K562 (cell line): ENCODE measurements around the gene BHLHE40. TPM values are rescaled to one million over a fixed set of nuclear protein-coding genes. Genes with fewer than 3 reads are reported as not detected.

Experiments used
- ATAC-seq: fragments of 200-7000 bp; cut with Tn5 transposase; 3 replicates; pipeline ENCODE4 v1.9.1; 2020; ENCODE audit warnings: moderate library complexity
- Bru-seq: library from RNA; stranded (reverse); fragments of 400-500 nt; gene quantifications from one replicate; lab custom pipeline; 2021; lab: Mats Ljungman, UMichigan
- BruChase-seq, 2 experiments: library from RNA; stranded (reverse); fragments of 400-500 nt; gene quantifications; one replicate each; lab custom pipeline; 2021; lab: Mats Ljungman, UMichigan
- BruUV-seq: library from RNA; stranded (reverse); fragments of 400-500 nt; replicated peaks from 2 replicates; lab custom pipeline; 2021; lab: Mats Ljungman, UMichigan
- CTCF ChIA-PET: fragments of 300-600 bp; formaldehyde crosslinking; extraction: SDS; loops from one replicate; lab custom pipeline; 2021; ENCODE audit warnings: low intra/inter-chr PET ratio; lab: Yijun Ruan, JAX
- POLR2A ChIA-PET: fragments of 300-600, 350-650 bp; sonication (Branson Sonifier 250); formaldehyde crosslinking; extraction: SDS; loops from one replicate; lab custom pipeline; 2021; ENCODE audit warnings: antibody characterized with exemption, inconsistent platforms; lab: Yijun Ruan, JAX
- DNase-seq, 4 experiments: peaks; one replicate each; pipeline versions ENCODE4 v3.0.0 to v3.0.0-alpha.2; 2011 to 2018; ENCODE audit warnings: low spot score in 3 of 4, mixed read lengths in 3 of 4; ENCODE audit errors: extremely low read depth in 1 of 4
- FAIRE-seq: peaks from 2 replicates; lab custom pipeline; 2011; peaks lifted over from hg19 to GRCh38; lab: Jason Lieb, UNC
- H2AFZ ChIP-seq: 2 replicates; pipeline ENCODE4 v1.6.0; 2011; ENCODE audit warnings: low read depth, low read length, control low read depth, inconsistent platforms
- H3K27ac ChIP-seq: fragments of 200-600 bp; 3 replicates; pipeline ENCODE4 v1.8.0; 2011; ENCODE audit warnings: low read depth, mild to moderate bottlenecking, control low read depth, inconsistent platforms, low read length, moderate library complexity, mixed read lengths; ENCODE audit errors: extremely low read depth
- H3K27me3 ChIP-seq, 2 experiments: fragments of 300-600 bp in 1 of 2; 2 replicates in 1 of 2; 3 replicates in 1 of 2; pipeline versions ENCODE4 v1.6.0 to v1.8.0; 2011; ENCODE audit warnings: inconsistent platforms in 2 of 2, low read length in 2 of 2, mild to moderate bottlenecking in 1 of 2, mixed read lengths in 1 of 2, moderate library complexity in 1 of 2; ENCODE audit not compliant: control insufficient read depth in 2 of 2, insufficient read depth in 2 of 2
- H3K36me3 ChIP-seq: fragments of 300-600 bp; 3 replicates; pipeline ENCODE4 v1.8.0; 2011; ENCODE audit warnings: mild to moderate bottlenecking, low read length, inconsistent platforms; ENCODE audit not compliant: control insufficient read depth, insufficient read depth
- H3K4me1 ChIP-seq, 2 experiments: fragments of 200-600 bp in 1 of 2; replicated peaks in 1 of 2; 2 replicates in 1 of 2; 3 replicates in 1 of 2; pipeline versions ENCODE4 v1.5.1 to v1.8.0; 2011; ENCODE audit warnings: inconsistent platforms in 2 of 2, low read length in 2 of 2, mild to moderate bottlenecking in 1 of 2, mixed read lengths in 1 of 2, moderate library complexity in 1 of 2; ENCODE audit not compliant: control insufficient read depth in 2 of 2, insufficient read depth in 2 of 2
- H3K4me2 ChIP-seq: 2 replicates; pipeline ENCODE4 v1.6.1; 2011; ENCODE audit warnings: low read length, control low read depth, inconsistent platforms, mixed read lengths; ENCODE audit not compliant: insufficient read depth
- H3K4me3 ChIP-seq: fragments of 200-600 bp; sonication (generic), shearing (Covaris generic); 2 replicates; pipeline ENCODE4 v1.5.1; 2016; ENCODE audit warnings: control low read depth, inconsistent platforms
- H3K79me2 ChIP-seq: fragments of 200-600 bp; 3 replicates; pipeline ENCODE4 v1.8.0; 2011; ENCODE audit warnings: low read length, inconsistent platforms; ENCODE audit not compliant: control insufficient read depth, insufficient read depth
- H3K9ac ChIP-seq, 2 experiments: 2 replicates each; pipeline versions ENCODE4 v1.6.0 to v1.6.1; 2011; ENCODE audit warnings: low read depth in 2 of 2, low read length in 2 of 2, control low read depth in 1 of 2, inconsistent platforms in 1 of 2, mild to moderate bottlenecking in 1 of 2, mixed read lengths in 1 of 2; ENCODE audit not compliant: insufficient read depth in 1 of 2
- H3K9me1 ChIP-seq: one replicate; pipeline ENCODE4 v1.6.0; 2011; ENCODE audit warnings: inconsistent platforms, mild to moderate bottlenecking, low read length, moderate library complexity; ENCODE audit not compliant: control insufficient read depth, insufficient read depth
- H3K9me3 ChIP-seq: replicated peaks from 2 replicates; pipeline ENCODE4 v1.5.1; 2011; ENCODE audit warnings: low read depth, low read length, inconsistent platforms; ENCODE audit not compliant: control insufficient read depth, insufficient read depth
- H4K20me1 ChIP-seq: replicated peaks from 2 replicates; pipeline ENCODE4 v1.6.1; 2011; ENCODE audit warnings: low read length, inconsistent platforms, mixed read lengths; ENCODE audit not compliant: control insufficient read depth, insufficient read depth
- FUS ChIP-seq: fragments of 200-400 bp; formaldehyde crosslinking; optimal IDR thresholded peaks from 2 replicates; pipeline ENCODE3; 2017; ENCODE audit warnings: low read depth, low read length
- HMGN3 ChIP-seq: IDR thresholded peaks from 2 replicates; pipeline ENCODE4 v1.6.1; 2011; ENCODE audit warnings: borderline replicate concordance, low read depth, mild to moderate bottlenecking, mixed read lengths, low read length; ENCODE audit not compliant: insufficient read length; ENCODE audit errors: extremely low read depth
- NCOA1 ChIP-seq: fragments of 450-650 bp; IDR thresholded peaks from 2 replicates; pipeline ENCODE4 v1.6.1; 2016; ENCODE audit warnings: low read depth
- SOX6 ChIP-seq: fragments of 450-650 bp; IDR thresholded peaks from 2 replicates; pipeline ENCODE4 v1.6.1; 2014; ENCODE audit warnings: mild to moderate bottlenecking
- TCFL5 ChIP-seq: fragments of 250-450 bp; sonication (Bioruptor Pico); conservative IDR thresholded peaks from 2 replicates; pipeline ENCODE4 v1.6.1; 2021; ENCODE audit warnings: mild to moderate bottlenecking, moderate library complexity, matching md5 sums
- WGBS: fragments of 100-300 bp; shearing (Covaris generic); methylation state at CpG from one replicate; pipeline ENCODE4 v1.1.6; 2016; ENCODE audit warnings: low coverage, mixed read lengths; ENCODE audit not compliant: insufficient coverage; ENCODE audit errors: missing lambda C conversion rate; 5-methylcytosine and 5-hydroxymethylcytosine counted together
- in situ Hi-C: fragments of 300-500 bp; cut with MboI; formaldehyde crosslinking; loops from 4 replicates; pipeline ENCODE4 v1.15.0; 2018; ENCODE audit warnings: inconsistent platforms, mixed read lengths
- intact Hi-C: fragments of 100-400 bp; cut with micrococcal nuclease; formaldehyde crosslinking; loops from 2 replicates; pipeline ENCODE4 v1.14.2; 2022
- long read RNA-seq, 3 experiments: library from polyadenylated mRNA in 2 of 3; library from RNA in 1 of 3; unstranded in 2 of 3; stranded (forward) in 1 of 3; transcript quantifications; one replicate each; pipeline ENCODE4 v2.0.0, GENCODE V29; 2019 to 2022
- polyA minus RNA-seq, 3 experiments: library from RNA; depleted of rRNA, polyadenylated mRNA; stranded (reverse); fragments of >200 nt; gene quantifications; 2 replicates each; pipeline ENCODE4 v1.2.3, GENCODE V29; 2011
- polyA plus RNA-seq, 8 experiments: library from polyadenylated mRNA; depleted of rRNA in 4 of 8; stranded (reverse) in 5 of 8; unstranded in 3 of 8; fragments of >200 nt; fragmentation: Nextera tagmentation in 2 of 8; fragmentation: Illumina TruSeq in 1 of 8; extraction: Ambion mirVana in 2 of 8; extraction: Trizol in 1 of 8; gene quantifications; 2 replicates each; pipeline versions ENCODE4 v1.2.1 to v1.2.3, GENCODE V29; 2011 to 2014; ENCODE audit warnings: inconsistent platforms in 1 of 8, missing spikeins in 1 of 8
- total RNA-seq, 7 experiments: library from RNA; depleted of rRNA in 6 of 7; stranded (reverse); fragments of >200 nt in 6 of 7; fragmentation: Illumina TruSeq in 2 of 7; extraction: Trizol in 2 of 7; gene quantifications; 2 replicates each; pipeline versions ENCODE4 v1.2.1 to v1.2.3, GENCODE V29; 2011 to 2021; ENCODE audit warnings: low replicate concordance in 1 of 7
- TF ChIP-seq, protein P1 (sequence below), 2 experiments: fragments of 450-650 bp in 1 of 2; sonication (generic) in 1 of 2; formaldehyde crosslinking; conservative IDR thresholded peaks; 2 replicates each; pipeline versions ENCODE4 v1.4.0 to v1.8.1; 2020 to 2022; ENCODE audit warnings: mild to moderate bottlenecking in 1 of 2, missing genetic modification reagents in 1 of 2
- TF ChIP-seq, protein P2 (sequence below): fragments of 250-450 bp; sonication (Bioruptor Pico); IDR thresholded peaks from 2 replicates; pipeline ENCODE4 v1.4.0; 2020

Gene BHLHE40
- 81.5 and 114 TPM in 2 replicates for total RNA-seq (2011; cell fraction: chromatin; rRNA removed; ENCODE audit: low replicate concordance)
- 100 and 103 TPM in 2 replicates for total RNA-seq (2011; cell fraction: nucleolus; rRNA removed)
- 92.4 and 99.8 TPM in 2 replicates for total RNA-seq (2011; cell fraction: nucleoplasm; rRNA removed)
- 38.7 and 44.5 TPM in 2 replicates for total RNA-seq (2014; rRNA removed)
- 19.4 and 20.6 TPM in 2 replicates for total RNA-seq (2014; rRNA removed; fragmentation: Illumina TruSeq; extraction: Trizol)
- 27.7 and 27.8 TPM in 2 replicates for total RNA-seq (2015; rRNA removed; fragmentation: Illumina TruSeq; extraction: Trizol)
- total RNA-seq (2021), result 47.5 and 51.8 TPM in 2 replicates
- polyA plus RNA-seq (2011; rRNA removed), result 83.9 and 105 TPM in 2 replicates
- 72.3 and 73.7 TPM in 2 replicates for polyA plus RNA-seq (2011; cell fraction: cytosol; rRNA removed)
- 144 and 202 TPM in 2 replicates for polyA plus RNA-seq (2011; cell fraction: nucleus; rRNA removed)
- 98.8 and 122 TPM in 2 replicates for polyA plus RNA-seq (2012)
- 49.6 and 57.8 TPM in 2 replicates for polyA plus RNA-seq (2014; fragmentation: Illumina TruSeq; extraction: Trizol)
- polyA plus RNA-seq (2014; fragmentation: Nextera tagmentation; extraction: Ambion mirVana), result 10 to 100 TPM; 12.0 to 24.3 TPM
- polyA plus RNA-seq (2014; rRNA removed), result 30.9 and 31.4 TPM in 2 replicates
- polyA minus RNA-seq (2011; rRNA and poly(A)+ RNA removed), result 76.2 and 78.0 TPM in 2 replicates
- 70.7 and 90.6 TPM in 2 replicates for polyA minus RNA-seq (2011; cell fraction: cytosol; rRNA and poly(A)+ RNA removed)
- 122 and 139 TPM in 2 replicates for polyA minus RNA-seq (2011; cell fraction: nucleus; rRNA and poly(A)+ RNA removed)
- Bru-seq, nascent RNA, result percentile 98 among the genes with signal in this experiment
- percentile 97 among the genes with signal in this experiment for BruChase-seq, experiment 1, labeled RNA remaining after a 2-hour chase
- percentile 98 among the genes with signal in this experiment for BruChase-seq, experiment 2, labeled RNA remaining after a 6-hour chase
- long read RNA-seq, experiment 1, transcript BHLHE40-201 (5 exons, 3,473 nt), result major isoform, 61 of 145 reads
- long read RNA-seq, experiment 1, partial matches to known transcripts, result 83 of 145 reads
- long read RNA-seq, experiment 1, other reads (novel, unspliced or antisense), result 1 of 145 reads
- long read RNA-seq, experiment 2, transcript BHLHE40-201 (5 exons, 3,473 nt), result major isoform, 18 of 42 reads
- long read RNA-seq, experiment 2, partial matches to known transcripts, result 2 of 42 reads
- long read RNA-seq, experiment 2, other reads (novel, unspliced or antisense), result 19 of 42 reads
- long read RNA-seq, experiment 3, transcript BHLHE40-201 (5 exons, 3,473 nt), result major isoform, 20 of 30 reads
- long read RNA-seq, experiment 3, partial matches to known transcripts, result 1 of 30 reads
- long read RNA-seq, experiment 3, other reads (novel, unspliced or antisense), result 9 of 30 reads

DNA sequence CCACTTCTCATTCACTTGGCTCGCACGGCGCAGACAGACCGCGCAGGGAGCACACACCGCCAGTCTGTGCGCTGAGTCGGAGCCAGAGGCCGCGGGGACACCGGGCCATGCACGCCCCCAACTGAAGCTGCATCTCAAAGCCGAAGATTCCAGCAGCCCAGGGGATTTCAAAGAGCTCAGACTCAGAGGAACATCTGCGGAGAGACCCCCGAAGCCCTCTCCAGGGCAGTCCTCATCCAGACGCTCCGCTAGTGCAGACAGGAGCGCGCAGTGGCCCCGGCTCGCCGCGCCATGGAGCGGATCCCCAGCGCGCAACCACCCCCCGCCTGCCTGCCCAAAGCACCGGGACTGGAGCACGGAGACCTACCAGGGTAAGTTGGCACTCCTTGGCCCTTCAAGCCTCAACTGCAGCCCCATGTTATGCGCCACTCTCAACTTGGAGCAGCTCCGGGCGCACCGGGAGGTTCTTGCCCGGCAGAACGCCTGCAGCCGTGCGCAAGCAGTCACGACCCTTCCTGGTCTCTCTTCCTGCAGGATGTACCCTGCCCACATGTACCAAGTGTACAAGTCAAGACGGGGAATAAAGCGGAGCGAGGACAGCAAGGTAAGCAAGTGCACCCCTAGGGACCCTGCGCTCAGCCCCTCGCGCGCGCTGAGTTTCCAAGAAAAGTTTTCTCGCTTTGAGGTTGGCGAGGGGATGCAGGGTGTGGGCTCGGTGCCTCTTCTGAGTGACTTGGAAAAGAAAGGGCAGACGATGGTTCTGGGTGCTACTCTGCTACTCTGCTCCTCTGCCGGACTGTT, at the start of gene BHLHE40:
TSS of gene BHLHE40 (plus strand) at position 10 of the 801 bp plus-strand sequence. CDS start at position 292, 282 bp downstream.
- BruUV-seq, result TSS peak; percentile 45
- TF ChIP-seq HMGN3 (peak; percentile 79), FUS (no peak), NCOA1 (peak; percentile 40), TCFL5 (no peak), SOX6 (0 out of 2 replicates have a peak, but pooled peaks have one; percentile 35)
- TF ChIP-seq, protein P1, sequence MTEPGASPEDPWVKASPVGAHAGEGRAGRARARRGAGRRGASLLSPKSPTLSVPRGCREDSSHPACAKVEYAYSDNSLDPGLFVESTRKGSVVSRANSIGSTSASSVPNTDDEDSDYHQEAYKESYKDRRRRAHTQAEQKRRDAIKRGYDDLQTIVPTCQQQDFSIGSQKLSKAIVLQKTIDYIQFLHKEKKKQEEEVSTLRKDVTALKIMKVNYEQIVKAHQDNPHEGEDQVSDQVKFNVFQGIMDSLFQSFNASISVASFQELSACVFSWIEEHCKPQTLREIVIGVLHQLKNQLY (CRISPR knock-in tag; conservative IDR thresholded peaks at IDR 0.05), result peak in 1 of 2 experiments; percentile 90; a peak in 2 of 4 replicates
- TF ChIP-seq, protein P2, sequence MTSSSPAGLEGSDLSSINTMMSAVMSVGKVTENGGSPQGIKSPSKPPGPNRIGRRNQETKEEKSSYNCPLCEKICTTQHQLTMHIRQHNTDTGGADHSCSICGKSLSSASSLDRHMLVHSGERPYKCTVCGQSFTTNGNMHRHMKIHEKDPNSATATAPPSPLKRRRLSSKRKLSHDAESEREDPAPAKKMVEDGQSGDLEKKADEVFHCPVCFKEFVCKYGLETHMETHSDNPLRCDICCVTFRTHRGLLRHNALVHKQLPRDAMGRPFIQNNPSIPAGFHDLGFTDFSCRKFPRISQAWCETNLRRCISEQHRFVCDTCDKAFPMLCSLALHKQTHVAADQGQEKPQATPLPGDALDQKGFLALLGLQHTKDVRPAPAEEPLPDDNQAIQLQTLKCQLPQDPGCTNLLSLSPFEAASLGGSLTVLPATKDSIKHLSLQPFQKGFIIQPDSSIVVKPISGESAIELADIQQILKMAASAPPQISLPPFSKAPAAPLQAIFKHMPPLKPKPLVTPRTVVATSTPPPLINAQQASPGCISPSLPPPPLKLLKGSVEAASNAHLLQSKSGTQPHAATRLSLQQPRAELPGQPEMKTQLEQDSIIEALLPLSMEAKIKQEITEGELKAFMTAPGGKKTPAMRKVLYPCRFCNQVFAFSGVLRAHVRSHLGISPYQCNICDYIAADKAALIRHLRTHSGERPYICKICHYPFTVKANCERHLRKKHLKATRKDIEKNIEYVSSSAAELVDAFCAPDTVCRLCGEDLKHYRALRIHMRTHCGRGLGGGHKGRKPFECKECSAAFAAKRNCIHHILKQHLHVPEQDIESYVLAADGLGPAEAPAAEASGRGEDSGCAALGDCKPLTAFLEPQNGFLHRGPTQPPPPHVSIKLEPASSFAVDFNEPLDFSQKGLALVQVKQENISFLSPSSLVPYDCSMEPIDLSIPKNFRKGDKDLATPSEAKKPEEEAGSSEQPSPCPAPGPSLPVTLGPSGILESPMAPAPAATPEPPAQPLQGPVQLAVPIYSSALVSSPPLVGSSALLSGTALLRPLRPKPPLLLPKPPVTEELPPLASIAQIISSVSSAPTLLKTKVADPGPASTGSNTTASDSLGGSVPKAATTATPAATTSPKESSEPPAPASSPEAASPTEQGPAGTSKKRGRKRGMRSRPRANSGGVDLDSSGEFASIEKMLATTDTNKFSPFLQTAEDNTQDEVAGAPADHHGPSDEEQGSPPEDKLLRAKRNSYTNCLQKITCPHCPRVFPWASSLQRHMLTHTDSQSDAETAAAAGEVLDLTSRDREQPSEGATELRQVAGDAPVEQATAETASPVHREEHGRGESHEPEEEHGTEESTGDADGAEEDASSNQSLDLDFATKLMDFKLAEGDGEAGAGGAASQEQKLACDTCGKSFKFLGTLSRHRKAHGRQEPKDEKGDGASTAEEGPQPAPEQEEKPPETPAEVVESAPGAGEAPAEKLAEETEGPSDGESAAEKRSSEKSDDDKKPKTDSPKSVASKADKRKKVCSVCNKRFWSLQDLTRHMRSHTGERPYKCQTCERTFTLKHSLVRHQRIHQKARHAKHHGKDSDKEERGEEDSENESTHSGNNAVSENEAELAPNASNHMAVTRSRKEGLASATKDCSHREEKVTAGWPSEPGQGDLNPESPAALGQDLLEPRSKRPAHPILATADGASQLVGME, result peak; percentile 22; the same call in 1 of the 2 replicates

More for the DNA sequence above, at the start of gene BHLHE40:
- H3K4me2 ChIP-seq, result peak within 1 kb of the TSS; percentile 98
- no peaks in the 10 kb centered on the region for H3K9me3 ChIP-seq
- peak within 1 kb of the TSS; percentile 86 for H3K4me3 ChIP-seq
- in situ Hi-C loops, result loop anchor here (5.0 kb wide), 4 partner anchors 38 to 257 kb away; no protein-coding TSS in a partner anchor
- H3K9ac ChIP-seq, result peak within 1 kb of the TSS; percentile 91 to 96
- FAIRE-seq (no peak), ATAC-seq (peak; percentile 53), DNase-seq (peak in 2 of 4 experiments; percentile 43 to 63)
- ChIA-PET CTCF (interaction anchor here (0.6 to 7.2 kb wide), 4 partner anchors 143 to 268 kb away, joined by 4 to 61 read pairs (median 8); partner anchors contain the start of genes ARL8B and EDEM1), POLR2A (interaction anchor here (0.5 to 5.3 kb wide), 30 partner anchors 15 to 1627 kb away, joined by 3 to 36 read pairs (median 4); no protein-coding TSS in a partner anchor)
- peaks cover 3% of the 10 kb centered on the region; the same call in 1 of the 2 replicates for H4K20me1 ChIP-seq
- H2AFZ ChIP-seq, result peak within 1 kb of the TSS; percentile 95
- H3K9me1 ChIP-seq, result no peaks in the 10 kb centered on the region
- peaks cover 41% of the 10 kb centered on the region for H3K36me3 ChIP-seq
- under 1% methylated on average over 51 of the region's 51 CpGs for WGBS
- H3K27me3 ChIP-seq, result no peaks in the 10 kb centered on the region
- peaks cover 54% of the 10 kb centered on the region for H3K79me2 ChIP-seq
- peak within 1 kb of the TSS; percentile 97 for H3K27ac ChIP-seq
- peaks cover 45 to 51% of the 10 kb centered on the region in 2 experiments for H3K4me1 ChIP-seq
- intact Hi-C loops, result loop anchor here (1.0 to 5.0 kb wide), 4 partner anchors 40 to 322 kb away; partner anchors contain the start of gene EDEM1
